GM19023 (cell line): Measurements from ENCODE around the gene EIF4EBP2.

ENCODE experiments used
- ATAC-seq: cut with Tn5 transposase; IDR thresholded peaks from one replicate; pipeline ENCODE4 v1.9.1; 2021; ENCODE audit warnings: mild to moderate bottlenecking, moderate library complexity; ENCODE audit not compliant: unreplicated experiment

The EIF4EBP2 gene

GRCh38 chr10:70430493-70431445, 26.8 kb downstream of the EIF4EBP2 start:
- ATAC-seq: no peak

GRCh38 chr10:70432101-70432500, 28.2 kb downstream of the EIF4EBP2 start:
- no peak for ATAC-seq

- ATAC-seq: no peak
Observed at GRCh38 chr10:70432561-70433263, 28.8 kb downstream of the EIF4EBP2 start.

- ATAC-seq: no peak
Observed at GRCh38 chr10:70433581-70434280, 29.8 kb downstream of the EIF4EBP2 start.

GRCh38 chr10:70435241-70436085, 31.5 kb downstream of the EIF4EBP2 start:
- no peak for ATAC-seq

- no peak for ATAC-seq
Observed at GRCh38 chr10:70437721-70438120, 33.8 kb downstream of the EIF4EBP2 start.

GRCh38 chr10:70440296-70441160, 36.6 kb downstream of the EIF4EBP2 start:
- no peak for ATAC-seq

- ATAC-seq: no peak
Observed at GRCh38 chr10:70441161-70441894, 37.4 kb downstream of the EIF4EBP2 start, which contains the start of gene NODAL. TSS of gene NODAL (minus strand) at chr10:70441681. CDS start at chr10:70441667, 14 bp downstream.

GRCh38 chr10:70441895-70442309, 38.0 kb downstream of the EIF4EBP2 start:
- no peak for ATAC-seq

- ATAC-seq: no peak
Observed at GRCh38 chr10:70442332-70442988, 38.5 kb downstream of the EIF4EBP2 start.

- ATAC-seq: no peak
Observed at GRCh38 chr10:70444744-70445143, 40.8 kb downstream of the EIF4EBP2 start.

- no peak for ATAC-seq
Observed at GRCh38 chr10:70445718-70446657, 42.0 kb downstream of the EIF4EBP2 start.

GRCh38 chr10:70448236-70448635, 44.3 kb downstream of the EIF4EBP2 start:
- no peak for ATAC-seq

GRCh38 chr10:70455213-70455630, 51.3 kb downstream of the EIF4EBP2 start:
- no peak for ATAC-seq

- no peak for ATAC-seq
Observed at GRCh38 chr10:70456164-70456563, 52.2 kb downstream of the EIF4EBP2 start.

GRCh38 chr10:70457759-70458305, 53.9 kb downstream of the EIF4EBP2 start:
- ATAC-seq: no peak
